Activated naive CD4-positive, alpha-beta T cell treated with anti-CD3 and anti-CD28 coated beads, Interleukin-2, amount 10 ng/mL, durations not matched to agents 7 days and 5 days (primary cell): ENCODE measurements around the gene HCN2.

Source experiments
- CTCF ChIA-PET: fragments of 350-600 bp; sonication (Branson Sonifier 250); formaldehyde crosslinking; loops from one replicate; lab custom pipeline; 2021; ENCODE audit warnings: antibody characterized with exemption; lab: Charles Lee
- DNase-seq: peaks from one replicate; pipeline ENCODE4 v3.0.0-alpha.2; 2020
- H3K27ac Mint-ChIP-seq: one replicate; pipeline ENCODE4 v1.8.0; 2021; ENCODE audit warnings: mild to moderate bottlenecking, moderate library complexity, mixed read lengths
- H3K27me3 Mint-ChIP-seq: one replicate; pipeline ENCODE4 v1.8.0; 2021; ENCODE audit warnings: mild to moderate bottlenecking, mixed read lengths
- H3K36me3 Mint-ChIP-seq: one replicate; pipeline ENCODE4 v1.8.0; 2021; ENCODE audit warnings: mixed read lengths
- H3K4me1 Mint-ChIP-seq: one replicate; pipeline ENCODE4 v1.8.0; 2021; ENCODE audit warnings: mixed read lengths
- H3K4me3 Mint-ChIP-seq: one replicate; pipeline ENCODE4 v1.8.0; 2021; ENCODE audit warnings: mild to moderate bottlenecking, moderate library complexity, mixed read lengths
- H3K9me3 Mint-ChIP-seq: one replicate; pipeline ENCODE4 v1.8.0; 2021; ENCODE audit warnings: mixed read lengths

HCN2 gene

GRCh38 chr19:646779-647565 lies 57.3 kb downstream of the HCN2 start:
- no peak overlapping the region for H3K27ac Mint-ChIP-seq
- H3K4me1 Mint-ChIP-seq = no peaks in the 10 kb centered on the region
- no peak overlapping the region for H3K4me3 Mint-ChIP-seq
- CTCF ChIA-PET = no interaction called here
- H3K36me3 Mint-ChIP-seq = peaks cover 12% of the 10 kb centered on the region
- no peak for DNase-seq
- H3K27me3 Mint-ChIP-seq = no peaks in the 10 kb centered on the region
- no peaks in the 10 kb centered on the region for H3K9me3 Mint-ChIP-seq

GRCh38 chr19:647566-648284 lies 58.0 kb downstream of the HCN2 start:
- Mint-ChIP-seq H3K27me3 (no peaks in the 10 kb centered on the region), H3K27ac (no peak overlapping the region), H3K4me3 (no peak overlapping the region), H3K4me1 (no peaks in the 10 kb centered on the region), H3K36me3 (peaks cover 12% of the 10 kb centered on the region), H3K9me3 (no peaks in the 10 kb centered on the region)
- CTCF ChIA-PET = no interaction called here
- DNase-seq = no peak

GRCh38 chr19:648305-648704 lies 58.6 kb downstream of the HCN2 start:
- H3K27ac Mint-ChIP-seq = no peak overlapping the region

DNA sequence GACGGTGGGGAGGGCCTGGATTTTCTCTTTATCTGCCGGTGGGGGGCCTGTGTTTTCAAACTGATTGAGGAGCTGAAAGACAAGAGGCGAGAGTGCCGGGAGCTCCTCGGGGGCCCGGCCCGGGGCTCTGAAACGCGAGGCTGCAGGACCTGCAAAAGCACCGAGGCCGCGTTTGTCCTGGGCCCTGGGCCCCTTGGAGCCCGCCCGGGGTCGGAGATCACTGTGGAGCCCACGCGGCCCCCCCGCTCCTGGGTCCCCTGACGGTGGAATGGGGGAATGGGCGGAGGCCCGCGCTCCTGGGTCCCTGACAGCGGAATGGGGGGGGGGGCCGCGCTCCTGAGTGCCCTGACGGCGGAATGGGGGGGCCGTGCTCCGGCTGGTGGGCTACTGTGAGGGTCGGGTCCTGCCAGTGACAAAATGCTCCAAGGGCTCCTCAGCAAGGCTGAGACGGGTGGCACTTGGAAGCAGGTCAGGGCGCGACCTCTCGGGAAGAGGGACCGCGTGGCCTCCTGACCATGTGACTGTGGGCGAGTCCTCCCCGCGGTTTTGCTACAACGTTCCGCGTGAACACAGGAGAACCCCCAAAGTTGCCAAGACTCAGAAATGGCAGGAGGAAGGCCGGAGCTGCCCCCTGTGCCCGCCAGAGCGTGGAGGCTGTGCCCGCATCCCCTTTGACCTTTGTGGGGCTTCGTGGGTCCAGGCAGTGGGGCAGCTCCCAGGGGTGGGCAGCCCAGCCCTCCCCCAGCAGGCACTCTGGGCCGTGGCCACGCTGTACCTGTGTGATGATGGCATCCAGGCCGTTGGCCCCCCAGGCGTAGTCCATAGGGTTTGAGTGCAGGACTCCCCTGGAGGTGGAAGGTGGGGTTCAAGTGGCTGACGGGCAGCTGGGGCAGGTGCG lies 59.5 kb downstream of the HCN2 start:
- Mint-ChIP-seq H3K27ac (no peak overlapping the region), H3K9me3 (no peaks in the 10 kb centered on the region), H3K27me3 (no peaks in the 10 kb centered on the region), H3K4me1 (no peaks in the 10 kb centered on the region), H3K4me3 (no peak overlapping the region), H3K36me3 (peaks cover 19% of the 10 kb centered on the region)
- DNase-seq = no peak
- CTCF ChIA-PET = no interaction called here

More at GRCh38 chr19:648305-648704, 58.6 kb downstream of the HCN2 start:
- no peaks in the 10 kb centered on the region for H3K4me1 Mint-ChIP-seq
- no peak overlapping the region for H3K4me3 Mint-ChIP-seq
- H3K36me3 Mint-ChIP-seq = peaks cover 12% of the 10 kb centered on the region
- DNase-seq = no peak
- H3K9me3 Mint-ChIP-seq = no peaks in the 10 kb centered on the region
- no peaks in the 10 kb centered on the region for H3K27me3 Mint-ChIP-seq
- CTCF ChIA-PET = no interaction called here

GRCh38 chr19:650121-650520 lies 60.4 kb downstream of the HCN2 start:
- Mint-ChIP-seq H3K4me1 (peaks cover 1% of the 10 kb centered on the region), H3K36me3 (peaks cover 22% of the 10 kb centered on the region), H3K9me3 (no peaks in the 10 kb centered on the region), H3K27me3 (no peaks in the 10 kb centered on the region), H3K27ac (no peak overlapping the region), H3K4me3 (no peak overlapping the region)
- CTCF ChIA-PET = no interaction called here
- DNase-seq = no peak

DNA sequence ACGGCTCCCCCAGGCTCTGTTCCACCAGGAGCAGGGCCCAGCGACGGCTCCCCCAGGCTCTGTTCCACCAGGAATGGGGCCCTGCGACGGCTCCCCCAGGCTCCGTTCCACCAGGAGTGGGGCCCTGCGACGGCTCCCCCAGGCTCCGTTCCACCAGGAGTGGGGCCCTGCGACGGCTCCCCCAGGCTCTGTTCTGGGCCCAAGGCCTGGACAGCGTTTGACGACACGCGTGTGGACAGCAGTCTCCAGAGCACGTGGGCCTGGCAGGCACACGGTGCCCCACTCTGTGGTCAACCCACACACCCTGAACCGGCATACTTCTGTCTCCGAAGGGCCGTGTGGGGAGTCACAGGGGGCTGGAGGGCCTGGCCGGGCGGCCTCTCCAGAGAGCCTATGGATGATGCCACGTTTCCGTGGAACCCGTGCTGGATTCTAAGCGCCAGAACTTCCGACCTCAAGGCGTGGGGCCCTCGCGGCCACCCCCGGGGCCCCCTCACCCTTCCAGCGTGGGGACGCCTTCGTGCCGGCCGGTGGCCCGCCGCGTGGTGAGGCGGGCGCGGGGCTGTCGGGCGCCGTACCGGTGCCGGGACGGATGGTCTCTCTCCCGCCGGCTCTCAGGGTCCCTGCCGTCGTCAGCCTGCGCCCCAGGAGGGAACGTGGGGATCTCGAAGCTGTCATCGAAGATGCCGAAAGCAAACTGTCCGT lies 61.6 kb downstream of the HCN2 start:
- H3K36me3 Mint-ChIP-seq = peaks cover 22% of the 10 kb centered on the region
- H3K27ac Mint-ChIP-seq = no peak overlapping the region
- H3K27me3 Mint-ChIP-seq = no peaks in the 10 kb centered on the region

DNA sequence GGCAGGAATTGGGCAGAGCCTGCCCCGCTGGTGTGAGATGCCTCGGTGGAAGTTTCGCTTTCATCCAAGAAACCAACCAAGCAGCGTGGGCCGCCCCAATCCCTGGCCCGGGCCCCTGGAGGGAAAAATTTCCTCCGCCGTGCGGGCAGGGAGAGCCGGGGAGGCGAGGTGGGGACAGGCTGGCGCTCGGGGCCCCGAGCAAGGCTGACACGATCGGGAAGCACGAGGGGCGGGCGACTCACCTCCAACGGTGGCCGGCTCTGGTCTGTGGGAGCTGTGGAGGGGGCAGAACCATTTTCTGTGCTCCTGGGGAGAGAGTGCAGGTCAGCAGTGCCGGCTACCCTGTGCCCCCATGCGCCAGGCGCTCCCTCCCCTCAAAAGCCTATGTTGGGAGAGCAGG lies 62.3 kb downstream of the HCN2 start:
- H3K27ac Mint-ChIP-seq = no peak overlapping the region
- no peaks in the 10 kb centered on the region for H3K9me3 Mint-ChIP-seq
- no peaks in the 10 kb centered on the region for H3K27me3 Mint-ChIP-seq
- peaks cover 22% of the 10 kb centered on the region for H3K36me3 Mint-ChIP-seq
- DNase-seq = no peak
- CTCF ChIA-PET = no interaction called here
- no peak overlapping the region for H3K4me3 Mint-ChIP-seq
- peaks cover 8% of the 10 kb centered on the region for H3K4me1 Mint-ChIP-seq

More for the DNA sequence above, 61.6 kb downstream of the HCN2 start:
- peaks cover 6% of the 10 kb centered on the region for H3K4me1 Mint-ChIP-seq
- no peaks in the 10 kb centered on the region for H3K9me3 Mint-ChIP-seq
- H3K4me3 Mint-ChIP-seq = no peak overlapping the region
- DNase-seq = no peak
- CTCF ChIA-PET = no interaction called here

DNA sequence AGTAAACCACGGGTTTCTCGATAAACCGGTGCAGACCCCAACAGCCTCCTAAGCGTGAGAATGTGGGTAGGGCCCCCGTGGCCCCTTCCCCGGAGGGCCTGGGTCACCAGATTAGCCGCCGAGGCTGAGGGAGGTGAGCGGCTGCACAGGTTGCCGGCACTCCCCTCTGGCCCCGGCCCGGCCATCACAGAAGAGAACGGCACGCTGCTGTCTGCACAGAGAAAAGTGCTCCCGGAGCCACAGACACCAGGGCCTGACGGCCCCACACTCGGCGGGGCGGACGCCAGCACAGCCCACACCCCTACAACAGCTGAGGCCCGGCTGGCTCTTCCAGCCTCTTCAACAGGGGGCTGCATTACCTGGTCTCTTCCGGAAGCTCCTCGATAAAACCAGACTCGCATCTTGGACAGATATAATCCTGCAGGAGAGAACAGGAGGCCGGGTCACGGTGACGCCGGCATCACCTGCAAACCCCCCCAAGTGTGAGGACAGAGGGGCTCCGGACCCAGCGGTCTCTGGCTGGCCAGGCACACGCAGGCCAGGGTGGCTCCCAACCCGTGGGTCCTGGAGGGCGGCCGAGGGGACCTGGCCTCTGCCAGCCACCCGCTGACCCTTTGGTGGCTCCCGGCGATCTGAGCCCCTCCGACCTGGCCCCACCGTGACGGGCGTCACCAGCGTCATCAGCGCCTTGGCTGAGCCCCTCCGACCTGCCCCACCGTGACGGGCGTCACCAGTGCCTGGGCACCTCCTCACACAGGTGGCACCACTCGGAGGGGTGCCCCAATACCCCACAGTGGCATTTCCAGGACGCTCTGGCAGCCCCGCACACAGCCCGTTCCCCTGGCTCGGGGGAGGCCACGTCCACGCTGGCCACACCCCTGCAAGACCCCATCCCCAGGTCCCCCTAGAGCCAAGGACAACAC lies 63.0 kb downstream of the HCN2 start:
- CTCF ChIA-PET = no interaction called here
- peaks cover 10% of the 10 kb centered on the region for H3K4me1 Mint-ChIP-seq
- no peak overlapping the region for H3K27ac Mint-ChIP-seq
- H3K36me3 Mint-ChIP-seq = peaks cover 22% of the 10 kb centered on the region
- H3K27me3 Mint-ChIP-seq = no peaks in the 10 kb centered on the region
- H3K9me3 Mint-ChIP-seq = no peaks in the 10 kb centered on the region
- H3K4me3 Mint-ChIP-seq = no peak overlapping the region
- no peak for DNase-seq

GRCh38 chr19:653425-653824 lies 63.7 kb downstream of the HCN2 start:
- CTCF ChIA-PET = no interaction called here
- peaks cover 11% of the 10 kb centered on the region for H3K4me1 Mint-ChIP-seq
- H3K27me3 Mint-ChIP-seq = no peaks in the 10 kb centered on the region
- H3K4me3 Mint-ChIP-seq = no peak overlapping the region
- H3K9me3 Mint-ChIP-seq = no peaks in the 10 kb centered on the region
- H3K27ac Mint-ChIP-seq = no peak overlapping the region
- no peak for DNase-seq
- peaks cover 22% of the 10 kb centered on the region for H3K36me3 Mint-ChIP-seq

GRCh38 chr19:655691-656090 lies 66.0 kb downstream of the HCN2 start:
- no peaks in the 10 kb centered on the region for H3K9me3 Mint-ChIP-seq
- H3K27me3 Mint-ChIP-seq = no peaks in the 10 kb centered on the region
- peaks cover 26% of the 10 kb centered on the region for H3K36me3 Mint-ChIP-seq
- no peak for DNase-seq
- CTCF ChIA-PET = interaction anchor here (1.2 kb wide), 1 partner anchor 149 kb away, joined by 3 read pairs; the partner anchor contains the start of gene TPGS1
- H3K4me3 Mint-ChIP-seq = no peak overlapping the region
- H3K27ac Mint-ChIP-seq = no peak overlapping the region
- H3K4me1 Mint-ChIP-seq = peaks cover 30% of the 10 kb centered on the region

DNA sequence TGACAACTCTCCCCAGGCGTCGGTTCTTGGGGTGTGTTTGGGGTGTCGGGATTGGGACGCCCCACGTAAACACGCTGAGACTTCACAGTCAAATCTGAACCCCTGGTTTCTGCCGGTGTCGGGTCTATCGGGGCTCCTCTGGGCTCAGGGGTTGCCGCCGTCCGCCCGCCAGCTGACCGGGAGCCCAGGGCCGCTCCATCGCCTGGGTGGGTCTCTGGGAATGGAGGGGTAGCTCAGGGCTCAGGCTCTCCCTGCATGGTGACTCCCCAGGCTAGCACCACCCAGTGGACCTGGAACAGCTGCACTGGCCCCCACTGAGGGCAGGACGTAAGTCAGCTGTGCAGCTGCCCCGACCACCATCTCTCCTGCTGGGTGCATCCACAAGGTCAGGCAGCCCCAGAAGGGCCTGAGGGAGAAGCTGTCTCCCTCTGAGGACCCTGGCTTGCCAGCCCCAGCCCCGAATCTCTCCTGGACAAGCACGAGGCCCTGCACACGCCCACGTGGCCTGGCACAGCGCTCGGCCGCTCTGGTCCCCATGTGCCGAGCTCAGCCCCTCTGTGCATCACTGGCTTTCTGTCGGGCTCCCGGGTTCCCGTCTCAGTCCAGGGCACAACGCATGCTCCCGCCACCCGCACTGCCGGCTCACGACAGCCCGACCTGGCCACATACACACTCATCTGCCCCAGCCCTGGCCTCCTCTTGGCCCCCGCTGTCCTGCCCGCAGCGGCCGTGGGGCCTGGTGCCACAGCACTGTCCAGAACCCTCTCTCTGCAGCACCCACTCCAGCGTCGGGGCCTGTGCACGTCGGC lies 67.3 kb downstream of the HCN2 start:
- no peaks in the 10 kb centered on the region for H3K27me3 Mint-ChIP-seq
- no peak overlapping the region for H3K27ac Mint-ChIP-seq
- CTCF ChIA-PET = interaction anchor here (1.2 kb wide), 1 partner anchor 150 kb away, joined by 3 read pairs; the partner anchor contains the start of gene TPGS1
- DNase-seq = no peak
- H3K4me3 Mint-ChIP-seq = no peak overlapping the region
- no peaks in the 10 kb centered on the region for H3K9me3 Mint-ChIP-seq
- H3K4me1 Mint-ChIP-seq = peaks cover 32% of the 10 kb centered on the region
- peaks cover 31% of the 10 kb centered on the region for H3K36me3 Mint-ChIP-seq

DNA sequence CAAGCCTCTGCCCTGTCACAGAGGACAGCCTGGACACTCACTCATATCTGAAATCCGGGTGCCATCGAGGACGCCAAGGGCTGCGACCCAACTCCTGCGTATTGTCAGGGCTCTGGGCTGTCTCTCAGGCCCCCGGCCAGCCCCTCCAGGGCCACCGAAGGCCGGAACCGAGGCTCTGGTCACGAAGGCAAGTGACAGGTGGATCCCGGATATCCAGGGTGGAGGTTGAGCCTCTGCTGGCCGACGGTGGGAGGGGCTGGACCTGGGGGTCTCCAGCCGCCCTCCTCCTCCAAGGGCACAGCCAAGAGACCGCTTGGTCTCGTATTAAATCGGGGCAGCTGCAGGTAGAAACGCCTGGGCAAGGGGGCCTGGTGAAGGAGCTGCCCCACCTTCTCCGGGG lies 67.9 kb downstream of the HCN2 start:
- H3K4me1 Mint-ChIP-seq = peaks cover 32% of the 10 kb centered on the region
- no peak overlapping the region for H3K4me3 Mint-ChIP-seq
- CTCF ChIA-PET = no interaction called here
- peaks cover 33% of the 10 kb centered on the region for H3K36me3 Mint-ChIP-seq
- no peak overlapping the region for H3K27ac Mint-ChIP-seq
- no peak for DNase-seq
- no peaks in the 10 kb centered on the region for H3K9me3 Mint-ChIP-seq
- no peaks in the 10 kb centered on the region for H3K27me3 Mint-ChIP-seq
